Esophagus squamous epithelium (tissue), 5 donors: Measurements from ENCODE around the gene PRKCE. TPM values are rescaled to one million over a fixed set of nuclear protein-coding genes. Genes with fewer than 3 reads are reported as not detected.
A peak's percentile ranks its signal among the peaks of the same experiment; 100 is the strongest.

Experiments
- DNase-seq: peaks from one replicate; lab custom pipeline; 2025; lab: John Stamatoyannopoulos, UW
- H3K27ac ChIP-seq, 4 donors: fragments of 200-600 bp; sonication (generic); one replicate each; pipeline ENCODE4 v1.5.1; 2016 to 2019; ENCODE audit warnings: mild to moderate bottlenecking in 1 of 4
- H3K27me3 ChIP-seq, 4 donors: fragments of 200-600 bp; sonication (generic); 1 replicate in 3 of 4; 2 replicates in 1 of 4; pipeline versions ENCODE4 v1.5.1 to v1.6.0; 2017 to 2021; ENCODE audit warnings: antibody characterized with exemption in 1 of 4
- H3K36me3 ChIP-seq, 3 donors: fragments of 200-600 bp; sonication (generic); one replicate each; pipeline ENCODE4 v1.5.1; 2016 to 2019
- H3K4me1 ChIP-seq, 3 donors: fragments of 200-600 bp; sonication (generic); one replicate each; pipeline ENCODE4 v1.5.1; 2017 to 2019
- H3K4me3 ChIP-seq, 4 donors: fragments of 200-600 bp; sonication (generic); 1 replicate in 3 of 4; 2 replicates in 1 of 4; pipeline ENCODE4 v1.5.1; 2016 to 2019; ENCODE audit warnings: mild to moderate bottlenecking in 2 of 4, moderate library complexity in 1 of 4
- H3K9me3 ChIP-seq, 3 donors: fragments of 200-600 bp; sonication (generic); one replicate each; pipeline ENCODE4 v1.5.1; 2016 to 2019
- CTCF ChIP-seq, 6 experiments: fragments of 450-650 bp in 4 of 6; fragments of 200-600 bp in 2 of 6; sonication (generic) in 2 of 6; IDR thresholded peaks; one replicate each; pipeline ENCODE4 v1.5.1; 2016 to 2019; ENCODE audit warnings: antibody characterized with exemption in 6 of 6, mild to moderate bottlenecking in 4 of 6, moderate library complexity in 4 of 6
- POLR2A ChIP-seq, 4 donors: fragments of 450-650 bp; IDR thresholded peaks; one replicate each; pipeline ENCODE4 v1.6.1; 2017; ENCODE audit warnings: antibody characterized with exemption in 4 of 4, mild to moderate bottlenecking in 4 of 4, moderate library complexity in 3 of 4
- WGBS, 2 donors: methylation state at CpG; one replicate each; pipeline ENCODE4 v1.1.5; 2018; 5-methylcytosine and 5-hydroxymethylcytosine counted together
- intact Hi-C: fragments of 100-400 bp; cut with DNase I; formaldehyde crosslinking; loops from one replicate; pipeline ENCODE4 v1.15.0; 2022
- total RNA-seq, 4 donors: library from RNA; depleted of rRNA; stranded (reverse); fragments of >200 nt; gene quantifications; one replicate each; pipeline ENCODE4 v1.1.0, GENCODE V29; 2016
- donor health status: DM: yes; HTN: yes; CAD: no.

Gene PRKCE
- total RNA-seq, 4 donors from 2014 or later, result 6.5 to 13.7 (median 9.9) TPM

GRCh38 chr2:45820048-45820447 lies 168.6 kb downstream of the PRKCE start:
- no peak for DNase-seq
- Histone ChIP-seq H3K9me3 (no peaks in the 10 kb centered on the region), H3K4me3 (no peak overlapping the region), H3K4me1 (peaks cover 22 to 73% (median 34%) of the 10 kb centered on the region in 3 donors), H3K27ac (no peak overlapping the region), H3K36me3 (no peaks in the 10 kb centered on the region), H3K27me3 (no peaks in the 10 kb centered on the region)
- TF ChIP-seq POLR2A (IDR thresholded peaks at IDR 0.05) (no peak), CTCF (IDR thresholded peaks at IDR 0.05) (no peak)
- intact Hi-C loops, result no loop called here
- 74 to 78% methylated on average over 7 of the region's 7 CpGs for WGBS, 2 donors

GRCh38 chr2:45821558-45822271 lies 170.2 kb downstream of the PRKCE start:
- Histone ChIP-seq H3K9me3 (no peaks in the 10 kb centered on the region), H3K4me1 (peaks cover 27 to 62% (median 28%) of the 10 kb centered on the region in 3 donors), H3K36me3 (no peaks in the 10 kb centered on the region), H3K27me3 (no peaks in the 10 kb centered on the region), H3K4me3 (no peak overlapping the region), H3K27ac (peak overlapping the region in 3 of 4 donors; percentile 34 to 65 (median 45))
- DNase-seq, result no peak
- 53 to 75% methylated on average over 8 to 9 of the region's 9 CpGs for whole genome bisulfite sequencing, 2 donors
- intact Hi-C loops, result no loop called here
- TF ChIP-seq CTCF (IDR thresholded peaks at IDR 0.05) (no peak), POLR2A (IDR thresholded peaks at IDR 0.05) (no peak)

- no peaks in the 10 kb centered on the region for H3K27me3 ChIP-seq
- H3K9me3 ChIP-seq, result no peaks in the 10 kb centered on the region
- intact Hi-C loops, result no loop called here
- peak overlapping the region in 3 of 4 donors; percentile 8 to 65 (median 45) for H3K27ac ChIP-seq
- WGBS, 2 donors, result 40 to 44% methylated on average over 1 to 2 of the region's 5 CpGs
- H3K36me3 ChIP-seq, result no peaks in the 10 kb centered on the region
- H3K4me1 ChIP-seq, result peaks cover 27 to 57% (median 28%) of the 10 kb centered on the region in 3 donors
- TF ChIP-seq POLR2A (IDR thresholded peaks at IDR 0.05), result no peak
- TF ChIP-seq CTCF (IDR thresholded peaks at IDR 0.05), result no peak
- no peak overlapping the region for H3K4me3 ChIP-seq
- no peak for DNase-seq
Measured at GRCh38 chr2:45822272-45822630, 170.8 kb downstream of the PRKCE start.

- Histone ChIP-seq H3K27ac (peak overlapping the region; percentile 31 to 74 (median 64)), H3K27me3 (no peaks in the 10 kb centered on the region), H3K4me3 (no peak overlapping the region), H3K36me3 (no peaks in the 10 kb centered on the region), H3K4me1 (peaks cover 27 to 45% (median 28%) of the 10 kb centered on the region in 3 donors), H3K9me3 (no peaks in the 10 kb centered on the region)
- intact Hi-C loops, result no loop called here
- WGBS, 2 donors, result no CpG with 5 or more reads among the region's 4 CpGs
- DNase-seq, result no peak
- TF ChIP-seq CTCF (IDR thresholded peaks at IDR 0.05), result peak in 1 of 6 experiments; percentile 6
- no peak for TF ChIP-seq POLR2A (IDR thresholded peaks at IDR 0.05)
Measured at GRCh38 chr2:45823723-45824206, 172.3 kb downstream of the PRKCE start.

GRCh38 chr2:45825001-45825651 lies 173.7 kb downstream of the PRKCE start:
- peaks cover 27 to 45% (median 28%) of the 10 kb centered on the region in 3 donors for H3K4me1 ChIP-seq
- no peaks in the 10 kb centered on the region for H3K27me3 ChIP-seq
- no peak overlapping the region for H3K27ac ChIP-seq
- H3K9me3 ChIP-seq, result peaks cover 0 to 2% (median 2%) of the 10 kb centered on the region in 3 donors
- no peak overlapping the region for H3K4me3 ChIP-seq
- 72 to 82% methylated on average over 4 to 6 of the region's 6 CpGs for WGBS, 2 donors
- intact Hi-C loops, result no loop called here
- no peaks in the 10 kb centered on the region for H3K36me3 ChIP-seq
- DNase-seq, result no peak
- no peak for TF ChIP-seq POLR2A (IDR thresholded peaks at IDR 0.05)
- peak in 1 of 6 experiments; percentile 8 for TF ChIP-seq CTCF (IDR thresholded peaks at IDR 0.05)
